Middle frontal gyrus (tissue), 1 donor: ENCODE data around the gene TMEM269.

Source experiments
- DNase-seq: peaks from one replicate; pipeline ENCODE4 v3.0.0-alpha.2; 2015; ENCODE audit warnings: low spot score; ENCODE audit errors: extremely low spot score

The TMEM269 gene

GRCh38 chr1:42784946-42785693, at the start of gene TMEM269:
TSS of gene TMEM269 (plus strand) at chr1:42784991. CDS start at chr1:42789894, 4,903 bp downstream.
- no peak for DNase-seq

DNA sequence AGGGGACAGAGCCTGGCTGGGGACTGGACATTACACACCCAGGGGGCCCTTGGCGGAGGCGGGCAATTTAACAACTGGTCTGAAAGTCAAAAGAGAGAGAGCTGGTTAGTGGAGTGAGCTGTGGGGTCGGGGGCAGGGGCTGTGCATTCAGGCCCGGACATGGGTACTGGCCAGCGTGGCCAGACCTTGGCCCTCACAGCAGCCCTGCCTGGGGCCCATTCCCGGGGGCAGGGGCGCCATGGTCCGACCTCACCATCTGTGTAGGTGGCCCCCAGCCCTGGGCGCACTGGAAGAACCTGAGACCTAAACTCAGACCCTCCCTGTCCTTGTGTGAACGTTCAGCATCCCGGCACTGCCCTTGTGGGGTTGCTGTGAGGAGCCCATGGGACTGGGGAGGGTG, 49.7 kb upstream of the TMEM269 start:
- DNase-seq, result no peak

GRCh38 chr1:42735477-42736105, 49.2 kb upstream of the TMEM269 start:
- DNase-seq, result no peak

DNA sequence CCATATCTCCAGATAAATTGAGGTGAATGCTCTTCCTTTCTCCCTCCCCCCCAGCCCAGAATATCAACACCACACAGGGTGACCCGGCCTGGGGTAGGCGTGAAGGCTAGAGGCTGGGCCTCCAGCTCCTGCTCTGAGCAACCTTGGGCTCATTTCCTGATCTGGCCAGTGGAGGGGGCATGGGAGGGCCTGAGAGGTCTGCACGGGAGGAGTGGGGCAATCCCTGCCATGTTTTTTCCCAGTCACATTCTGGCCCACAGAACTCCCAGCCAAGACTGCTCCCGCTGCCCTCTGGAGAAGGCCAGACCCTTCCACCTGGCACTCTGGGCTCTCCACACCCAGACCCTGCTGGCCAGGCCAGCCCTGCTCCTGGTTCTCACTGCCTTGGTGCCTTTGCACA, 48.6 kb upstream of the TMEM269 start:
- no peak for DNase-seq

DNA sequence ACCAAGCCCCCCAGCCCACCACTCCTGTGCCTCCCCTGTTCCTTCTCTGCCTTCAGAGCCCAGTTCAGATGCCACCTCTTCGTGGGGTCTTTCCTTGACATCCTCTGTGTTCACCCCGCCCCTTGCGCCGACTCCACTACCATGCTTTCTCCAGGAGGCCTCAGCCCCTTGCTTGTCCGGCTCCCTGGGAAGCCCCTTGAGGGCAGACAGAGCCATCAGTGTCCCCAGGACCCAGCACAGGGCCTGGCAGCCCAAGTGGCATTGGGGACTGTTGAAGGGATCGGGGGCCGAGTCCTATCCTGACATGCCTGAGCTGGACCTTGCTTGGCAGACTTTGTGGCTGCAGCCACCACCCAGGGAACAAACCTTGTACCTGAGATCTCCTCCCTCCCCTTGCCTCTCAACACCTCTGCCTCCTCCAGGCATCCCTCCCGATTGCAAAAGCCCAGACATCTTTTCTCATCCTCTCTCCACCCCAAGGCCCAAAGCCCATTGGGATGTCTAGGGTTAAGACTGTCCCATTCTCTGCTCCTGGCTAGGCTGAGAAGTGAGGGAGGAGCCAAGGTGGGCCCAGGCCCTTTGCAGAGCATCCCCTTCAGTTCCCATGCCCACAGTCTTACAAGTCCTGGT, 48.1 kb upstream of the TMEM269 start:
- DNase-seq, result no peak

GRCh38 chr1:42737257-42737656, 47.5 kb upstream of the TMEM269 start:
- DNase-seq, result no peak

- DNase-seq, result no peak
These were observed 46.7 kb upstream of the TMEM269 start for GRCh38 chr1:42737986-42738677.

GRCh38 chr1:42738678-42739226, 46.0 kb upstream of the TMEM269 start:
- no peak for DNase-seq

DNA sequence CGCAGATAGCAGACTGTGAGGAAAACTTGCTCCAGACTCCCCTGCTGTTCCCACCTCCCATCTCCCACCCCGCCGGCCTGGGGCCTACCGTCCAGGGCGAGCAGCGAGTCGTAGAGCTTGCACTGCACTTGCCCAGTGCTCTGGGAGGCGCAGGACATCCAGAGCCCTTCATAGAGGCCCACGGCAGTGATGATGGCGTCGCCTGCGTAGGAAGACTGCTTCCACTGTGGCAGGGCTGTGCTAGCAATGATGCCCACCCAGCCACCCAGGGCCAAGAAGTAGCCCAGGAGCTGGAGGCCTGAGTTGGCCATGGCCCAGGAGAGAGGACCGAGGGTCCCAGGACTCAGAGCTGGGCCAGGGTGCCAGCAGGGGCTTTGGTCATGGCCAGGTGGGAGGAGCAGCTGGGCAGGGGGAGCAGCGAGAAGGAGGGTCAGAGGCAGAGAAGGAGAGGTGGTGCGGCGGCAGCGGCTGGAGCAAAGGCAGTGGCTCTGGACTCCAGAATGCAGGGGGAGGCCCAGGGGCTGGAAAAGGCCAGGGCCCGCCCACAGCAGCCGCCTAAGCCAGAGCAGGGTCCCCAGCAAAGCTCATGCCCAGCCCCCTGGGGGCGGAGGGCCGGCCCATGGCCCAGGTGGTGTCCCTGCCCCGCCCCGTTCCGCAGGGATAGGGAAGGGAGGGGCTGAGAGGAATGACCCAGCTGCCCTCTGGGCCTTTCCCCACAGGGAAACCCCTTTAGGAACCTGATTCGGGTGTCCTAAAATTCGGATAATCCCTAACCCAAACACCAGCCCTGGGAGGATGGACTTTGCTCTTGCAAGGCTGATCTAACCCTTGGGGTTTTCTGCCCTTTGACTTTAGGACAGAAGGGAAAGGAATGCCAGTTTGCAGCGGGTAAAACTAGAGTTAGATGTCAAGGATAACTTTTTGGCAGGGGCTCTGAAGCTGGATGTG, 44.8 kb upstream of the TMEM269 start, which contains the start of gene CLDN19:
CLDN19 (minus strand) TSS at position 484 of the 948 bp plus-strand sequence; CDS start at position 311, 173 bp downstream.
- DNase-seq, result no peak

DNA sequence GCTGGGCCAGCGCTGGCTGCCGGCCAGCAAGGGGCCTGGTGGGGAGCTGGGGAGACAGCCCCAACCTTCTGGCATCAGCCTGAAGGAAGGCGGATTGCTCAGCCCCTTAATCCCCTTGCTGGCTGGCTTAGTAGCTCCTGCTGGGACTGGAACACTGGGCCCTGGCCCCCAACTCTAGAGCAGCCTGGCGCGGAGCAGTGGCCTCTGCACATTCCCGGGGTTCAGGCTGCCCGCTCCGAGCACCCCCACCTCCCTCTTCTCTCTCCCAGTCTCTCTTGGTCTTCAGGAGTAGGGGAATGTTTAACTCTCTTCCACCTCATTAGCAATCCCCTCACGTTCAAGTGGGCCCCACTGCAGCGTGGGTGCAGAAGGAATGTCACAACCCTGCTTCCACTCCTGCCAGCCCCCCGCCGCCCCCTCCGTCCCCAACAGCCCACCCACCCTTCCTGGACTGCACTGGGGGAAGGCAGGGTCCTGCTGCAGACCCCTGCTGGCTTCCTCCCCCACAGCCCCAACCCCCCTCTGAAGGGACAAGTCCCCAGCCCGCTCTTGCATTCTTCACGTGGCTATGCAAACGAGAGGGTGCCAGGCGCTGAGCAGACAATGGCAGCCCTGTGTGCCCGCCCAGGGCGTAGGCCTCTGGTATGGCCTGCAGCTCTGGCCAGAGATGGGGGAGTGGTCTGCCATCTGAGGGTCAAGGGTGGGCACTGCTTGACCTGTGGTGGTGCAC, 43.8 kb upstream of the TMEM269 start:
- no peak for DNase-seq

- no peak for DNase-seq
These were observed 43.1 kb upstream of the TMEM269 start for GRCh38 chr1:42741706-42742105.

DNA sequence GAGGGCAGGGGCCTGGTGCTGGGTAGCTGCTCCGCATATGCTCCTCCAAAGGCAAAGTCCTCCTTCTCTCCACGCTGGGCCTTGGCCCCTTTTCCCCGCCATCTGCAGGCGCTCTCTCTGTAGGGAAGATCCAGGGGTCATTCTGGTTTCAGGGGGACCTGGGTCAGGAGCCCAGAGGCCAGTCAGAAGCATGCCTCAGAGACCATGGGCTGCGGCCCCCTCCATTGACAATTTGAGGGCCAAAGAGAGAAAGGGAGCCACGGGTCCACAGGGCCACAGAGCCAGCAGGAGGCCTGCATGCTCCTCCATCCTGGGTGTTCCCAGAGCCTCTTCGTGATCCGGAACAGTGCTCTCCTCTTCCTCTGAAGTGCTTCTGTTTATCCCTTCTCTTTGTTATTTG, 42.6 kb upstream of the TMEM269 start:
- DNase-seq, result no peak

GRCh38 chr1:42742617-42743316, 42.0 kb upstream of the TMEM269 start:
- no peak for DNase-seq

DNA sequence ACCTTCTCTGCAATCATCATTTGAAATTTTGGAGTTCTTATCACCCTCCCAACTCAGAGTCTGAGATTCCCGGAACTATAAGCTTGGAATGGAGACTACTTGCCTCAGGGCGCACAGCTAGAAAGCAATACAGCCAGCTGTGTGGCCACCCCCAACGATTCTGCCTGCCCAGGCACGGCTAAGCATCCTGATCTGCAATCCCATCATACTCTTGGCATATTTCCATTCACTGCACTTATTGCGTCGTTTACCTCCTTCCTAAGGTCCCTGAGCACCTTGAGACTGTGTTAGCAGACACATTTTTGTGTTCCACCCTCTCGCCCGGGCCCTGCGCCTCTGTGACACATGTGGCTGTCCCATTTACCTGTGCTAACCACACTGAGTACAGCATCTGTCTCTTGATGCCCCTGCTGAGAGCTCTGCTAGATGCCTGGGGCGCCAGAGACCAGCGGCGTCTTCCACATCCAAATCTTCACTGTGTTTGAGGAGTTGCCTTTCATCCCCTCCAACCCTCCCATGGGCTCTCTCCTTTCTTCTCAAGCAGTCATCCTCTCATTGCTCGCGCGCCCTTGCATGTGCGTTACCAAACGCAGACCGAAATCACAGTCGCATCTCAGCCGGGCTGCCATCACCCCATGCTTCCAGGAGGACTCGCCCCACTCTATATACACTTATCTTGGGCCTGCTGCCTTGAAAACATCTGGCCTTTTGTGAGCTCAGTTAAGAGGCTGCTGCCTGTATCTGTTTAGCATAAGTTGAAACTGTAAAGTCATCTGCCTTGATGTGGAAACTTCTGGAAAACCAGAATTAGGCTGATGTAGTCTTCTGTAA, 41.3 kb upstream of the TMEM269 start:
- DNase-seq, result no peak

- no peak for DNase-seq
These were observed 40.7 kb upstream of the TMEM269 start for GRCh38 chr1:42744148-42744413.

DNA sequence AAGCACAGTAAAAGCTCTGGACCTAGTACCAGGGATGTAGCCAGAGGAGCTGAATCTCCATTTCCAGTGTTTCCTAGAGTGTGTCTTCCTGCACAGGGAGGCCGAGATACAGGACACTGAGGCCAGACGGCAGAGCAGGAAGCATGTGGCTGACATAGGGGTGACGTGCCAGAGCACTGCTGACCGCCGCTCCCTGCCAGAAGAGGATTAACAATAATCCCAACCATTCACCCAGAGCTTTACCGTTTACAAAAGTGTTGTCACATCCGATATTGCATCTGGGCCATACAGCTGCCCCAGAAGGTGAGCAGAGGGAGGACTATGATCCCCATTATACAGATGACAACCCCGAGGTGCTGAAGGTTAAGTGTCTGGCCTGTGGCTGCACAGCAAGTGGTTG, 38.9 kb upstream of the TMEM269 start:
- DNase-seq, result no peak

GRCh38 chr1:42746436-42747105, 38.2 kb upstream of the TMEM269 start:
- no peak for DNase-seq

DNA sequence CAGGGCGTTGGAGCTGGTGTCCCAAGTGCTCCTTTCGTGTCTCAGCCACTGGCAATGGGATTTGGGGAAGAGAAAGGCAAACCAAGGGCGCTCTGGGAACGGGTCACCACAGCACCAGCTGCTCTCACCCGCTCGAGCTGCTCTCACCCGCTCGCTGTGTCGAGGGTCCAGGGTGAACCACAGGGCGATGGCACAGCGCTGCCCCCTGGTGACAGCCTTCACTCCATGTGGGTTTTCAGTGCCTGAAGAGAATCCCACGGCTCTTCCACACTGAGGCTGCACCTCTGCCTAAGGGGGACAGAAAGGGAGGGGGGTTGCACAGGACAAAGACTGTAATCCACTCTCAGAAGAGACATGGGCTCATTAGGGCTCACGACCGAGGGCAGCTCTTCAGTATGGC, 37.7 kb upstream of the TMEM269 start:
- no peak for DNase-seq
